Activated CD4-positive, alpha-beta T cell treated with anti-CD3 and anti-CD28 coated beads, Interleukin-2, amount 50 U/mL, for 4 hours (primary cell): Measurements from ENCODE around the gene P2RY8.
A peak's percentile ranks its signal among the peaks of the same experiment; 100 is the strongest.
"Not testable (repeated sequence)": the region's sequence is repeated elsewhere in the genome, so short reads cannot be mapped to it uniquely, and the experiment has no call there.

Experiments
- DNase-seq, 2 experiments: peaks; one replicate each; pipeline ENCODE4 v3.0.0-alpha.2; 2020

Gene P2RY8, protein sequence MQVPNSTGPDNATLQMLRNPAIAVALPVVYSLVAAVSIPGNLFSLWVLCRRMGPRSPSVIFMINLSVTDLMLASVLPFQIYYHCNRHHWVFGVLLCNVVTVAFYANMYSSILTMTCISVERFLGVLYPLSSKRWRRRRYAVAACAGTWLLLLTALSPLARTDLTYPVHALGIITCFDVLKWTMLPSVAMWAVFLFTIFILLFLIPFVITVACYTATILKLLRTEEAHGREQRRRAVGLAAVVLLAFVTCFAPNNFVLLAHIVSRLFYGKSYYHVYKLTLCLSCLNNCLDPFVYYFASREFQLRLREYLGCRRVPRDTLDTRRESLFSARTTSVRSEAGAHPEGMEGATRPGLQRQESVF

DNA sequence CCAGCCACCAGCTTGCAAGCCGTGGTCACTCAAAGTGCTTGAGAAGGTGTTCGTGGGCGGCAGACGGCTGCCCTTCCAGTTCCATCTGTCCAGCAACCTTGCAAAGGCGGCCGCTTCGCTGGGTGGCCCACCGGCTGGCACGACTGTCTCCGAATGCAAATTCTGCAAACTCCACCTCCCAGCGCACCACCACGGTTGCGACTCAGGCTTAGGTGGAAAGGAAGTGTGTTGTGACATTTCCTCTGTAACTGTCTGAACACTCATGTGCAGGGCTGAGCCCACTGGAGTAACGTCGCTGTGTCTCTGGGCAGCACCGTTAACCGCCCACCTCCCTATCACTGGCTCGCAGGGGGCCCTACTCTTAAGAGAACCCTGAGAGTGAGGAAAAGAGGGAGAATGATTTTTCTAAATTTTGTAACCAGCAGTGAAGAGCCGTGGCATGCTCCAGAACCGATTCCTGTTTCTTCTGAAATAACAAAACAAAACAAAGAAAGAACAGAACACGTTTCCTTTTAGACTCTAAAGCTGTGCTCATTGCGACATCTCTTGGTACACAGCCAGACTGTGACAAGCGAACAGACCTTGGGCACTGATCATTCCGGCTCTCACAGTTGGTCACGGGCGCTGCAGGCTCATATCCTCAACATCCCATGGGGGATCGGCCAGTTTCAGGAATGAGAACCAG is at the start of gene P2RY8:
Gene P2RY8 (minus strand): TSS at position 155 of the 685 bp plus-strand sequence. CDS start 70,627 bp downstream, outside the sequence.
- DNase-seq: peak; percentile 73 to 75

DNA sequence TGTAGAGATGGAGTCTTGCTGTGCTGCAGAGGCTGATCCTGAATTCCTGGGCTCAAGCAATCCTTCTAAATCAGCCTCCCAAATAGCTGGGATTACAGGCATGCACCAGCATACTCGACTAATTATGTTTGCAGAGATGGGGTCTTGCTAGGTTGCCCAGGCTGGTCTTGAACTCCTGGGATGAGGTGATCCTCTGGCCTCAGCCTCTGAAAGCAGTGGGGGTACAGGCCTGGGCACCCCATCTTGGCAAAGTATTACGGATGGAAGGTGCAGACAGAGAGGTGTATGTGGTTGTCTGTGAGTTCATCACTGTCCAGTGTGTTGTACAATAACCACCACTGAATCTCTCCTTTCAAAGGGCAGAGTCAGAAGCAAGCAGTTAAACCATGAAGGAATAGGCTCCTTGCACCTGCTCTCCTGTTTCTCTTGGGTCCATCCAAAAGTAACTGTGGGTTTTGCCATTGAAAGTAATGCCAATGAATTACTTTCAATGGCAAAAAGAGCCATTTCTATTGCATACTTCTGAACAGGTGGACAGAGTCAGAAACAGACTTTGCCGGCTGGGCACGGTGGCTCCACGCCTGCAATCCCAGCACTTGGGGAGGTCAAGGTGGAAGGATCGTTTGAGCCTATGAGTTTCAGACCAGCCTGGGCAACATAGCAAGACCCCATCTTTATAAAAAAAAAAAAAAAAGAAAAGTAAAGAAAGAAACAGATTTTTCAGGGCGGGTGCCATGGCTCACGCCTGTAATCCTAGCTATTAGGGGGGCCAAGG is 47.4 kb upstream of the P2RY8 start:
- no peak for DNase-seq

DNA sequence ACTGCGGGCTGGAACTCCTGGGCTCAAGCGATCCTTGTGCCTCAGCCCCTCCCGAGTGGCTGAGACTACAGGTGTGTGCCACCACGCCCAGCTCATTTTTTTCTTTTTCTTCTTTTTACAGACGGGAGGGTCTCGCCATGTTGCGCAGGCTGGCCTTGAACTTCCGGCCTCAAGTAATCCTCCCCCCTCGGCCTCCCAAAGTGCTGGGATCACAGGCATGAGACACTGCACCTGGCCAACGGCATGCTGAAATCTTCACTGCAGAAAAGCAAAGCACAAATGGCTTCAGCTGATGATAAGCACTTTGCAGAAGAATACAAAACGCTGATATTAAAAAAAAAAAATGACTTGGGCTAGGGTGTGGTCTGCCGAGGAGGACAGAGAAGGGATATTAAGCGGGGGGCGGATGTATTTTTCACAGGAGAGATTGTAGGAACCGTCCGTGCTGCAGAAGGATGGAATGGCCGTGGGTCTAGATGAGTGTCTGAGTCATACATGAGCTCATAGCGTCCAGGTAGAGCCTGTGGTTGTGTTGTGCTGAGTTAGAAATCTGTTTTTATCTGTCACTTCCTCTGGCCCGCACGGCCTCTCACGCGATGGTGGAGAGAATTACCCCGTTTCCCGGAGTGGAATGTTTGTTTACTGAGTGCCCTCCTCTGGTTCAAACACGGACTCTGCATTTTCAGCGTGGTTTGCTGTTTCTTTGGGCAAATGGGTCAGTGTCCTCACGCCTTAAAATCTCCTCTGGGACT is 45.9 kb upstream of the P2RY8 start:
- peak; percentile 55 to 56 for DNase-seq

DNA sequence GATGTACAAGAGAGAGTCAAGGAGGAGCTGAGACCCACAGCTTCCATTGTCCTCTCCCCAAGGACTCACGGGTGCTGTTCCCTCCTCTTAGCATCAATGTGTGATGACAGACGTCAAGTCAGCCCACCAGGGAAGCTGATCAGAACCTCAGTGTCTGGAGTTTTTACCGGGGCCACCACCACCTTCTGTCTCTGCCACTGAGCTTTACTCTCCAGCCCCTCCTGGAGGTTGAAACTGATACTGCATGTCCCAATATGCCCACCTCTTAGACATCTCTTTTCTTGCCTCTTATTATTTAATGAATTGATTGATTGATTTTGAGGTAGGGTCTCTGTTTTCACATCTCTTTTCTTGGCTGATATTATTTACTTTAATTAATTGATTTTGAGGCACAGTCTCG is 44.1 kb upstream of the P2RY8 start:
- DNase-seq: peak; percentile 69 to 70

DNA sequence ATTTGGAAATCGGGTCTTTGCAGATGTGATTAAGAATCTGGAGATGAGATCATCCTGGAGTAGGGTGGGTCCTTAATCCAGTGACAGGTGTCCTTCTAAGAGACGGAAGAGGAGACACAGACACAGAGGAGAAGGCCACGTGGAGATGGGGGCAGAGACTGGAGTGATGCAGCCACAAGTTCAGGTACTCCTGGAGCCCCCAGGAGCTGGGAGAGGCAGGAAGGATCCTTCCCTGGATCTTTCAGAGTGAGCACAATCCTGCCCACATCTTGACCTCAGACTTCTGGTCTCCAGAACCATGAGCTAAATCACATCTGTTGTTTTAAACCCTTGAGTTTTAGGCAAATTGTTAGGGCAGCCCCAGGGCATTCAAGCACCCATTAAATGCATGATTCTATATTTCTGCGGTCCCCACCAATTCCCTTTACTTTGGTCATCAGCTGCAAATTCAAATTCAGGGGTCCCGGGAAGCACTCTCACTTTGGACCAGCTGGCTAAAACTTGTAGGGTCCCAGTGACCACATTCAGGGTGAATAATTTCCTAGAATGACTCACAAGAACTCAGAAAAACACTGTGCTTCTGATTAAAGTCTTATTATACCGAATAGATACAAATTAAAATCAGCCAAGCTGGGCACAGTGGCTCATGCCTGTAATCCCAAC is 41.7 kb upstream of the P2RY8 start:
- DNase-seq: no peak

- DNase-seq: no peak
Measured at GRCh38 chrX:1577845-1578244, 40.9 kb upstream of the P2RY8 start.

DNA sequence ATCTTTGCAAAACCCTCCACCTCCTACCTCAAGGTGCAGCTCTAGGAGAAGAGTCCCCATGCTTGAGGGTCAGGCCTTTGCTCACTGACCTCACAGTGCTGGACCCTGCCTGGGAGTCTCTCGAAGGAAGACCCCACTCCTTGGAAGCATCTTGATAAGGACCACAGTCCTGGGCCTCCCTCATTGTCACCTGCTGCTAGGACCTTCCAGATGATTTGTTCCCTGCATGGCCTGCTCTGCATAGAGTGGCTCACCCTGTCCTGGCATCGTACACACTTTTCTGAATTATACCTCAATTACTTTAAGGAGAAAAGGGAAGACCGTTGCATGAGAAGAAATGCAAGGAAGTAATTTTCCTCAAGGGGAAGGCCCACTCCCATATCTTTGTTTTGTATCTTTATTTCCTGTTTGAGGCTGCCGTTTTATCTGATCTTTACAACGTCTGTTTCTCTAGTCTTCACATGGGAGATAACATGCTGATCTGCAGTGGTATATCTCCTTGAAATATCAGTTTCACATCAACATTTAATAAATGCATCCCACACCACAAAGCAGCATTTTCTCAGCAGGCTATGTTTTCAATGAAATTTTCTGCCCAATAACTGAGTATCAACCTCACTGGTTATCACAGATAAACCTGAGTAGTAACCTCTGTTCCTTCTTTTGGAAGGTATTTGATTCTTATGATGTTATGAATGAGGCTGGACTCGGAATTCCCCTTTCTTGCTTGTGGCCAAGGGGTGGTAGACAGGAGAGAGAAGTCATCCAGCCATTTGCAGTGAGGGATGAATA is 39.4 kb upstream of the P2RY8 start:
- DNase-seq: no peak

DNA sequence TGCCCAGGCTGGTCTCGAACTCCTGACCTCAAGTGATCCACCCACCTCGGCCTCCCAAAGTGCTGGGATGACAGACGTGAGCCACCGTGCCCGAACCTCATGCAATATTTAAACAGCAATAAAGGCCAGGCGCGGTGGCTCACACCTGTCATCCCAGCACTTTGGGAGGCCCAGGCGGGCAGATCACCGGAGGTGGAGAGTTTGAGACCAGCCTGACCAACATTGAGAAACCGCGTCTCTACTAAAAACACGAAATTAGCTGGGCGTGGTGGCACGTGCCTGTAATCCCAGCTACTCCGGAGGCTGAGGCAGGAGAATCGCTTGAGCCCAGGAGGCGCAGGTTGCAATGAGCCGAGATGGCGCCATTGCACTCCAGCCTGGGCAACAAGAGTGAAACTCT is 37.2 kb upstream of the P2RY8 start:
- not testable (repeated sequence) for DNase-seq

- DNase-seq: no peak
Measured at GRCh38 chrX:1564750-1565683, 28.0 kb upstream of the P2RY8 start.

DNA sequence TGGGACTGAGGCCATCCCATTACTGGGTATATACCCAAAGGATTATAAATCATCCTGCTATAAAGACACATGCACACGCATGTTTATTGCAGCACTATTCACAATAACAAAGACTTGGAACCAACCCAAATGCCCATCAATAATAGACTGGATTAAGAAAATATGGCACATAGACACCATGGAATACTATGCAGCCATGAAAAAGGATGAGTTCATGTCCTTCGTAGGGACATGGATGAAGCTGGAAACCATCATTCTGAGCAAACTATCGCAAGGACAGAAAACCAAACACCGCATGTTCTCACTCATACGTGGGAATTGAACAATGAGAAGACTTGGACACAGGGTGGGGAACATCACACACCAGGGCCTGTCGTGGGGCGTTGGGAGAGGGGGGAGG is 27.1 kb upstream of the P2RY8 start:
- not testable (repeated sequence) for DNase-seq

- DNase-seq: no peak
Measured at GRCh38 chrX:1561164-1561563, 24.2 kb upstream of the P2RY8 start.

GRCh38 chrX:1558761-1559468 is 21.9 kb upstream of the P2RY8 start:
- no peak for DNase-seq

GRCh38 chrX:1557442-1557841 is 20.5 kb upstream of the P2RY8 start:
- DNase-seq: not testable (repeated sequence)

GRCh38 chrX:1555370-1555769 is 18.4 kb upstream of the P2RY8 start:
- no peak for DNase-seq

DNA sequence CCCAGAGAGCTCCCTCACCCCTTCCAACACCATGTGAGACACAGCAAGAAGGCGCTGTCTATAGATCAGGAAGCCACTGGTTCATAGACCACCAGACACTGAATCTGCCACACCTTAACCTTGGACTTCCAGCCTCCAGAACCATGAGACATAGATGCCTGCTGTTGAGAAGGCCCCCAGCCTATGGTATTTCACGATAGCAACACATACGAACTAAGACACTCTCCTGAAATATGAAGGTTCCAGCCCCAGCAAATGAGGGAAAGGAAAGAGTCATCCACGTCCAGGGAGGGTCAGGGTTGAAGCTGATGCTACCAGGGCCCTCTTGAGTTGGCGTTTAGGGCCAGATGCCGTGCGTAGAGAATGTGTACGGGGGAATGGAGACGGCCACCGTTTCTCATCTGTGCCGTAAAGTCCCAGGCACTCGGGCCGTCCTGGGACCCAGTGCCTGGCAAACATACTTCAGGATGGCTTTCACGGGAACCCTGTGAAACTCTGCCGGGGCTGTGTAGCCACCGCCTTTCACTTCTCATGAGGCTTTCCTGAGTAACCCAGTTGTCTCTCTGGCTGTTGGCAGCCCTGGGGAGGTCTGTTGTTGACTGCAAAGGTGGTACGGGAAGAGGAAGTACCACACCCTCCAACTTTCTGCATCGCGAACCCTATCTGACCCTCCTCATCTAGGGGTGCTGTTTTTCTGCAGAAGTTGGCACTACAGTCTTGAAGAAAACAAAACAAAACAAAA is 17.7 kb upstream of the P2RY8 start:
- peak; percentile 35 to 41 for DNase-seq

GRCh38 chrX:1551959-1552546 is 15.1 kb upstream of the P2RY8 start:
- no peak for DNase-seq

DNA sequence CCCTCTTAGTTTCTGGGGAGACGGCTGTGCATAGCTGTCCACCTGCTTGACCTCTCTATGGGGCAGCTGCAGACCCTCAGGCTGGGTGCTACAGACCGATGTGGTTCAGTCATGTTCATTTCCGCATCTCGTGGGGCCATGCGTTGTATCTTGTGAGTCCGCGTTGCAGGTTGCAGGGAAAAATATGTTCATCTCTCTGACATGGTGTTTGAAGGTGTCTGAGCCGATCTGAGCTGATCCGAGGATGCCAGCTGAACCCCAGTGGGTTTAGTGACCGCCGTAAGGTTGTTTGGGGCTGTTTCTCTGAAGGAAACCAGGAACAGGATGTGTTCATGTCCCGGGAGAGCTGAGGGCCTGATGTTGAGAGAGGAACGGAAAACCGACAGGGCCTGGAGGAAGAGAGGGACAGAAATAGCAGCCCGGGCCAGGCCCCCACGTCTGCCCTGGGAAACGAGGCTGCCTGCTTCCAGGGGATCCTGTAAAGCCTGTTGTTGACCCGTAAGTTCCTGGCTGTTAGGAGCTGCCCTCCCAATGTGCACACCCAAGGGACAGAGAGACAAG is 9.8 kb upstream of the P2RY8 start:
- no peak for DNase-seq

GRCh38 chrX:1545776-1546408 is 8.9 kb upstream of the P2RY8 start:
- DNase-seq: no peak
